HG03439 (cell line): ENCODE results near the gene POLR2E.

Source experiments
- ATAC-seq: cut with Tn5 transposase; IDR thresholded peaks from one replicate; pipeline ENCODE4 v1.9.1; 2021; ENCODE audit warnings: mild to moderate bottlenecking, moderate library complexity; ENCODE audit not compliant: unreplicated experiment

The POLR2E gene

GRCh38 chr19:1051791-1052190 is 43.4 kb downstream of the POLR2E start:
- no peak for ATAC-seq

GRCh38 chr19:1050989-1051788 is 44.0 kb downstream of the POLR2E start:
- no peak for ATAC-seq

GRCh38 chr19:1049800-1050199 is 45.4 kb downstream of the POLR2E start:
- ATAC-seq: no peak

- ATAC-seq: no peak
These were observed 46.1 kb downstream of the POLR2E start for GRCh38 chr19:1049106-1049505.

- no peak for ATAC-seq
These were observed 47.5 kb downstream of the POLR2E start for GRCh38 chr19:1047696-1048147.

GRCh38 chr19:1046836-1047695 is 48.1 kb downstream of the POLR2E start:
- no peak for ATAC-seq

- no peak for ATAC-seq
These were observed 49.0 kb downstream of the POLR2E start for GRCh38 chr19:1046117-1046626.

- no peak for ATAC-seq
These were observed 50.0 kb downstream of the POLR2E start for GRCh38 chr19:1045247-1045603.

GRCh38 chr19:1042689-1043511 is 52.3 kb downstream of the POLR2E start:
- ATAC-seq: no peak

- ATAC-seq: no peak
These were observed 53.1 kb downstream of the POLR2E start for GRCh38 chr19:1041835-1042685.

- no peak for ATAC-seq
These were observed 53.8 kb downstream of the POLR2E start for GRCh38 chr19:1041272-1041834.

- ATAC-seq: peak; percentile 41
These were observed 54.5 kb downstream of the POLR2E start for GRCh38 chr19:1040476-1041271.

- ATAC-seq: peak; percentile 67
These were observed 55.3 kb downstream of the POLR2E start, which contains the start of gene ABCA7 for GRCh38 chr19:1039646-1040475. Gene ABCA7, plus strand, starts transcription at chr19:1040107. Its CDS starts 1,255 bp downstream, at chr19:1041362.

GRCh38 chr19:1038978-1039645 is 56.1 kb downstream of the POLR2E start:
- ATAC-seq: no peak

- ATAC-seq: no peak
These were observed 57.5 kb downstream of the POLR2E start for GRCh38 chr19:1037621-1038064.
